ENCODE data around the gene ANKK1.

Gene ANKK1

DNA sequence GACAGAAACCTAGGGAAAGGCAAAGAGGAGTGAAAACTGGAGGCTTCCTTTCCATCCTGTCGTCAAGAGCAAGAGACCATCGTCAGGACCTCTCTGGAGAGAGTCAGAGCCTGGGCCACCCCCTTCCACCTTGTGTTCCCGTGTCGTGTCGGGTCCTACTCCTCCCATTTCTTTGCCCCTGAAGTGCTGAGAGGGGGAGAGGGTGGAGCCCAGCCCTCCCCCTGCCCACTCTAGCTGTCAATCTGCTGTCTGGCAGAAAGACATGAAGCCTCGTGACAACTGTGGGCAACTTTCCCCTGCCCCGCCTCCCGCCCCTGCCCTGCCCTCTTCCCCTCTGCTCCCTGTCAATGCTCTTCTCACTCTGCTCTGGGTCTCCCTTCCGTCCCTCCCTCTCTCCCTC is 20.6 kb downstream of the ANKK1 start:
- TF ChIP-seq ZBTB7A (IDR thresholded peaks at IDR 0.05; ENCODE audit: low read depth) (no peak), TAF1 (IDR thresholded peaks at IDR 0.05; ENCODE audit: low read depth) (no peak), CEBPB (IDR thresholded peaks at IDR 0.05) (no peak), FOXM1 (IDR thresholded peaks at IDR 0.05; ENCODE audit: borderline replicate concordance, low read depth) (no peak), EGR1 (IDR thresholded peaks at IDR 0.05) (no peak), NFIC (IDR thresholded peaks at IDR 0.05) (no peak), CREB1 (IDR thresholded peaks at IDR 0.05; ENCODE audit: low read depth) (no peak), YY1 (IDR thresholded peaks at IDR 0.05; ENCODE audit: low read depth) (no peak), EP300 (IDR thresholded peaks at IDR 0.05; ENCODE audit: borderline replicate concordance) (no peak), TEAD4 (IDR thresholded peaks at IDR 0.05) (no peak), TCF12 (IDR thresholded peaks at IDR 0.05; ENCODE audit: low read depth) (no peak), RAD21 (IDR thresholded peaks at IDR 0.05; ENCODE audit: low read depth) (no peak)
- TF ChIP-seq, protein P1, sequence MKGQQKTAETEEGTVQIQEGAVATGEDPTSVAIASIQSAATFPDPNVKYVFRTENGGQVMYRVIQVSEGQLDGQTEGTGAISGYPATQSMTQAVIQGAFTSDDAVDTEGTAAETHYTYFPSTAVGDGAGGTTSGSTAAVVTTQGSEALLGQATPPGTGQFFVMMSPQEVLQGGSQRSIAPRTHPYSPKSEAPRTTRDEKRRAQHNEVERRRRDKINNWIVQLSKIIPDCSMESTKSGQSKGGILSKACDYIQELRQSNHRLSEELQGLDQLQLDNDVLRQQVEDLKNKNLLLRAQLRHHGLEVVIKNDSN (IDR thresholded peaks at IDR 0.05), result no peak
- TF ChIP-seq, protein P2, sequence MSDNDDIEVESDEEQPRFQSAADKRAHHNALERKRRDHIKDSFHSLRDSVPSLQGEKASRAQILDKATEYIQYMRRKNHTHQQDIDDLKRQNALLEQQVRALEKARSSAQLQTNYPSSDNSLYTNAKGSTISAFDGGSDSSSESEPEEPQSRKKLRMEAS (IDR thresholded peaks at IDR 0.05), result no peak
- TF ChIP-seq, protein P3, sequence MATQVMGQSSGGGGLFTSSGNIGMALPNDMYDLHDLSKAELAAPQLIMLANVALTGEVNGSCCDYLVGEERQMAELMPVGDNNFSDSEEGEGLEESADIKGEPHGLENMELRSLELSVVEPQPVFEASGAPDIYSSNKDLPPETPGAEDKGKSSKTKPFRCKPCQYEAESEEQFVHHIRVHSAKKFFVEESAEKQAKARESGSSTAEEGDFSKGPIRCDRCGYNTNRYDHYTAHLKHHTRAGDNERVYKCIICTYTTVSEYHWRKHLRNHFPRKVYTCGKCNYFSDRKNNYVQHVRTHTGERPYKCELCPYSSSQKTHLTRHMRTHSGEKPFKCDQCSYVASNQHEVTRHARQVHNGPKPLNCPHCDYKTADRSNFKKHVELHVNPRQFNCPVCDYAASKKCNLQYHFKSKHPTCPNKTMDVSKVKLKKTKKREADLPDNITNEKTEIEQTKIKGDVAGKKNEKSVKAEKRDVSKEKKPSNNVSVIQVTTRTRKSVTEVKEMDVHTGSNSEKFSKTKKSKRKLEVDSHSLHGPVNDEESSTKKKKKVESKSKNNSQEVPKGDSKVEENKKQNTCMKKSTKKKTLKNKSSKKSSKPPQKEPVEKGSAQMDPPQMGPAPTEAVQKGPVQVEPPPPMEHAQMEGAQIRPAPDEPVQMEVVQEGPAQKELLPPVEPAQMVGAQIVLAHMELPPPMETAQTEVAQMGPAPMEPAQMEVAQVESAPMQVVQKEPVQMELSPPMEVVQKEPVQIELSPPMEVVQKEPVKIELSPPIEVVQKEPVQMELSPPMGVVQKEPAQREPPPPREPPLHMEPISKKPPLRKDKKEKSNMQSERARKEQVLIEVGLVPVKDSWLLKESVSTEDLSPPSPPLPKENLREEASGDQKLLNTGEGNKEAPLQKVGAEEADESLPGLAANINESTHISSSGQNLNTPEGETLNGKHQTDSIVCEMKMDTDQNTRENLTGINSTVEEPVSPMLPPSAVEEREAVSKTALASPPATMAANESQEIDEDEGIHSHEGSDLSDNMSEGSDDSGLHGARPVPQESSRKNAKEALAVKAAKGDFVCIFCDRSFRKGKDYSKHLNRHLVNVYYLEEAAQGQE (IDR thresholded peaks at IDR 0.05; ENCODE audit: low read depth), result no peak

DNA sequence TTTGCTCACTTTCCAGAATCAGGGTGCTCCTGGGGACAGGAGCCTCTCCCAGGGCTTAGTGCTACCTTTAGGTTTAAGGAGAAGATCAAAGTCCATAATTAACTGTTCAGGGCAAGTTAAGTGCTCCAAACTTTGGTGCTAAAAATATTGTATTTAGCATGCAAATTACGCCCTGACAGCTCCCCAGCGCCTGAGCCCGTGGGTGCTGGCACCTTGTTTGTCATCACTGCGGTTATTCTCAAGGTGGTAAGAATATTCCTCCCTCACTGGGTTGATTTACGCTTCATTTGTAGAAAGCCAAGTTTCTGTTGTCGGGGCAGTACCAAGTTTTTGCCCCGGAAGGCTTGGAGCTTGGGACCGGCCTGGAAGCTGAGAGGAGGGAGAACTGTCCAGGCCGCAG is 21.3 kb downstream of the ANKK1 start:
- TF ChIP-seq YY1 (IDR thresholded peaks at IDR 0.05; ENCODE audit: low read depth), result no peak
- no peak for TF ChIP-seq CEBPB (IDR thresholded peaks at IDR 0.05)
- TF ChIP-seq, protein P2 (IDR thresholded peaks at IDR 0.05), result no peak
- no peak for TF ChIP-seq EGR1 (IDR thresholded peaks at IDR 0.05)
- TF ChIP-seq CREB1 (IDR thresholded peaks at IDR 0.05; ENCODE audit: low read depth), result no peak
- TF ChIP-seq EP300 (IDR thresholded peaks at IDR 0.05; ENCODE audit: borderline replicate concordance), result no peak
- no peak for TF ChIP-seq TCF12 (IDR thresholded peaks at IDR 0.05; ENCODE audit: low read depth)
- TF ChIP-seq, protein P1 (IDR thresholded peaks at IDR 0.05), result no peak
- no peak for TF ChIP-seq FOXM1 (IDR thresholded peaks at IDR 0.05; ENCODE audit: borderline replicate concordance, low read depth)
- TF ChIP-seq, protein P3 (IDR thresholded peaks at IDR 0.05; ENCODE audit: low read depth), result no peak
- TF ChIP-seq ZBTB7A (IDR thresholded peaks at IDR 0.05; ENCODE audit: low read depth), result no peak
- no peak for TF ChIP-seq TEAD4 (IDR thresholded peaks at IDR 0.05)
- no peak for TF ChIP-seq TAF1 (IDR thresholded peaks at IDR 0.05; ENCODE audit: low read depth)
- no peak for TF ChIP-seq RAD21 (IDR thresholded peaks at IDR 0.05; ENCODE audit: low read depth)
- TF ChIP-seq NFIC (IDR thresholded peaks at IDR 0.05), result no peak

DNA sequence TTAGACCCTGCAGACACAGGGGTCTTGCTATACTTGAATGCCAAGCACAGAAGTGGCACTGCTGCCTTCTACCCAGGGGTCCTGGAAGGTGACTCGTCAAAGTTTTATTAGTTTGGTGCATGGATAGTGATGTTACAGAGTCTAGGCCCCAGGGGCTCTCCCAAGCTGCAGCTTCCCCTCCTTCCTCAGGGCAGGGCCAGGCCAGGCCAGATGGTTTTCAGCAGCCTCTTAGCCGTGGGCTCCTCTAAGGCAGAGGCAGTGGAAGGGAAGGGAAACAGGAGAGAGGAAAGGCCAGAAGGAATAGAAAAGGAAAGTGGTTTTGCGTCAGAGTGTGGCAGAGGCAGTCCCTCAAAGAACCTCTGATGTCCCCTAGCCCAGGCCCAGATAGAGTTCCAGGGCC is 21.9 kb downstream of the ANKK1 start:
- TF ChIP-seq, protein P3 (IDR thresholded peaks at IDR 0.05; ENCODE audit: low read depth), result no peak
- TF ChIP-seq YY1 (IDR thresholded peaks at IDR 0.05; ENCODE audit: low read depth) (no peak), CEBPB (IDR thresholded peaks at IDR 0.05) (no peak)

DNA sequence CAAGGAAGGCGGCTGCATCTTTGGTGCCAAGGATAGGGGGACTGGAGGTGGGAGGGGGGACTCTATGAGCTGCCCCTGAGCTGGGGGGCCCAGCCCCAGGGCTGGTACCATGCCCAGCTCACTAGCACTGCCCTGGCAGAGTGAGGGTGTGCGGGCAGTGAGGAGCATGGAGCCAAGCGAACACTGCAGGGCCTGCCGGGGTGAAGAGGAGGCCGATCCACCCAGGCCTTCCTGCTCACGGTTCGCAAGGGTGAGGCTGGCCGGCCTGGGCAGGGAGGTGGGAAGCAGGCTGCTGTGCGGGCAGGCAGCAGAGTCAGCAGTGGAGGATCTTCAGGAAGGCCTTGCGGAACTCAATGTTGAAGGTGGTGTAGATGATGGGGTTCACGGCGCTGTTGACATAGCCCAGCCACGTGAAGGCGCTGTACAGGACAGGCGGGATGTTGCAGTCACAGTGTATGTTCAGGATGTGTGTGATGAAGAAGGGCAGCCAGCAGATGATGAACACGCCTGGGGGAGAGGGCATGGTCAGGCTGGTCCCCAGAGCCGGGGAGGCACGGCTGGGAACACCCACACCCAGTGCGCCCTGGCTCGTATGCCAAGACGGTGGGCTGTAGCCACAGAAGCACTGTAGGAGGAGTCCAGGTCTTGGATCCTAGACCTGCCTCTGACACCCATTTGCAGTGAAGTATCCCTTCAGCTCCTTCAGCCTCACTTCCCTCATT is 23.0 kb downstream of the ANKK1 start:
- TF ChIP-seq NFIC (IDR thresholded peaks at IDR 0.05) (no peak), ZBTB7A (IDR thresholded peaks at IDR 0.05; ENCODE audit: low read depth) (no peak), TCF12 (IDR thresholded peaks at IDR 0.05; ENCODE audit: low read depth) (no peak), RAD21 (IDR thresholded peaks at IDR 0.05; ENCODE audit: low read depth) (no peak), FOXM1 (IDR thresholded peaks at IDR 0.05; ENCODE audit: borderline replicate concordance, low read depth) (no peak)

All from Ishikawa (cell line).